CD4-positive, CD25-positive, alpha-beta regulatory T cell (primary cell): ENCODE data around the gene HDAC9. TPM values are rescaled to one million over a fixed set of nuclear protein-coding genes. Genes with fewer than 3 reads are reported as not detected.

Source experiments
- ATAC-seq, 2 donors: fragments of 150-1000 bp; cut with Tn5 transposase; one replicate each; pipeline ENCODE4 v1.10.0; 2021; ENCODE audit warnings: low read depth in 2 of 2, moderate number of reproducible peaks in 2 of 2, moderate library complexity in 1 of 2
- DNase-seq, 3 donors: peaks; one replicate each; pipeline versions ENCODE4 v3.0.0 to v3.0.0-alpha.2; 2012 to 2022; ENCODE audit warnings: mixed read lengths in 1 of 3
- H3K27ac ChIP-seq: one replicate; pipeline ENCODE4 v1.7.0; 2013; ENCODE audit warnings: mild to moderate bottlenecking, low read length; ENCODE audit not compliant: insufficient read depth, poor library complexity, severe bottlenecking
- H3K27me3 ChIP-seq: one replicate; pipeline ENCODE4 v1.7.0; 2013; ENCODE audit warnings: low read length; ENCODE audit not compliant: control insufficient read depth, insufficient read depth
- H3K36me3 ChIP-seq: one replicate; pipeline ENCODE4 v1.7.0; 2013; ENCODE audit warnings: mild to moderate bottlenecking, low read length, moderate library complexity; ENCODE audit not compliant: control insufficient read depth, insufficient read depth
- H3K4me1 ChIP-seq: 2 replicates; pipeline ENCODE4 v1.7.0; 2013; ENCODE audit warnings: mild to moderate bottlenecking, low read length; ENCODE audit not compliant: insufficient read depth, control insufficient read depth, poor library complexity, severe bottlenecking
- H3K4me3 ChIP-seq: one replicate; pipeline ENCODE4 v1.7.0; 2013; ENCODE audit warnings: low read depth, mild to moderate bottlenecking, low read length, moderate library complexity
- H3K9me3 ChIP-seq, 2 experiments: 1 replicate in 1 of 2; 2 replicates in 1 of 2; pipeline ENCODE4 v1.7.0; 2013; ENCODE audit warnings: low read length in 2 of 2, mild to moderate bottlenecking in 1 of 2, moderate library complexity in 1 of 2; ENCODE audit not compliant: control insufficient read depth in 2 of 2
- H3K27ac Mint-ChIP-seq, 3 donors: one replicate each; pipeline ENCODE4 v1.8.0; 2020 to 2022; ENCODE audit warnings: mild to moderate bottlenecking in 3 of 3, mixed read lengths in 3 of 3, moderate library complexity in 2 of 3
- H3K27me3 Mint-ChIP-seq: one replicate; pipeline ENCODE4 v1.8.0; 2022; ENCODE audit warnings: mild to moderate bottlenecking, mixed read lengths
- H3K36me3 Mint-ChIP-seq: one replicate; pipeline ENCODE4 v1.8.0; 2020; ENCODE audit warnings: mixed read lengths
- H3K4me1 Mint-ChIP-seq, 4 donors: one replicate each; pipeline ENCODE4 v1.8.0; 2020 to 2022; ENCODE audit warnings: mixed read lengths in 4 of 4, mild to moderate bottlenecking in 1 of 4
- H3K4me3 Mint-ChIP-seq, 4 donors: one replicate each; pipeline ENCODE4 v1.8.0; 2020 to 2022; ENCODE audit warnings: mild to moderate bottlenecking in 4 of 4, mixed read lengths in 4 of 4, moderate library complexity in 3 of 4
- H3K9me3 Mint-ChIP-seq, 7 donors: one replicate each; pipeline ENCODE4 v1.8.0; 2020 to 2022; ENCODE audit warnings: mixed read lengths in 7 of 7, mild to moderate bottlenecking in 3 of 7, moderate library complexity in 2 of 7
- polyA plus RNA-seq, 4 donors: library from polyadenylated mRNA; unstranded; fragments of 300-500 nt; fragmentation: Illumina TruSeq; gene quantifications; one replicate each; pipeline ENCODE4 v1.2.3, GENCODE V29; 2021
- total RNA-seq: library from RNA; stranded (reverse); gene quantifications from one replicate; pipeline ENCODE4 v1.2.3, GENCODE V29; 2022

HDAC9 gene
- total and polyA plus RNA-seq, 5 donors from 2014 or later = 4.1 to 23.7 (median 10.4) TPM

GRCh38 chr7:18694484-18694883 is 198.9 kb downstream of the HDAC9 start:
- no peaks in the 10 kb centered on the region for H3K27me3 Mint-ChIP-seq
- DNase-seq (no peak), ATAC-seq (no peak)
- Histone ChIP-seq H3K36me3 (no peaks in the 10 kb centered on the region), H3K27ac (no peak overlapping the region), H3K9me3 (no peaks in the 10 kb centered on the region), H3K4me1 (no peaks in the 10 kb centered on the region), H3K4me3 (no peak overlapping the region), H3K27me3 (no peaks in the 10 kb centered on the region)
- H3K9me3 Mint-ChIP-seq = peaks cover 0 to 5% (median 0%) of the 10 kb centered on the region in 7 donors
- no peaks in the 10 kb centered on the region for H3K36me3 Mint-ChIP-seq
- no peak overlapping the region for H3K27ac Mint-ChIP-seq
- no peak overlapping the region for H3K4me3 Mint-ChIP-seq
- H3K4me1 Mint-ChIP-seq = peaks cover 0 to 6% (median 0%) of the 10 kb centered on the region in 4 donors

- no peaks in the 10 kb centered on the region for H3K9me3 ChIP-seq
- no peak for ATAC-seq
- H3K36me3 Mint-ChIP-seq = no peaks in the 10 kb centered on the region
These were observed 199.4 kb downstream of the HDAC9 start for GRCh38 chr7:18694911-18695310.

GRCh38 chr7:18698258-18698734 is 202.7 kb downstream of the HDAC9 start:
- H3K27me3 ChIP-seq = no peaks in the 10 kb centered on the region
- no peaks in the 10 kb centered on the region for H3K9me3 ChIP-seq
- peaks cover 0 to 6% (median 0%) of the 10 kb centered on the region in 4 donors for H3K4me1 Mint-ChIP-seq
- no peaks in the 10 kb centered on the region for H3K36me3 ChIP-seq
- peaks cover 0 to 5% (median 1%) of the 10 kb centered on the region in 7 donors for H3K9me3 Mint-ChIP-seq
- no peaks in the 10 kb centered on the region for H3K27me3 Mint-ChIP-seq
- no peaks in the 10 kb centered on the region for H3K36me3 Mint-ChIP-seq
- no peaks in the 10 kb centered on the region for H3K4me1 ChIP-seq
- no peak overlapping the region for H3K4me3 ChIP-seq
- H3K4me3 Mint-ChIP-seq = no peak overlapping the region
- no peak overlapping the region for H3K27ac ChIP-seq
- no peak overlapping the region for H3K27ac Mint-ChIP-seq
- no peak for DNase-seq
- ATAC-seq = no peak

More at GRCh38 chr7:18694911-18695310, 199.4 kb downstream of the HDAC9 start:
- H3K27ac Mint-ChIP-seq = no peak overlapping the region
- Histone ChIP-seq H3K27ac (no peak overlapping the region), H3K4me1 (no peaks in the 10 kb centered on the region), H3K4me3 (no peak overlapping the region), H3K27me3 (no peaks in the 10 kb centered on the region), H3K36me3 (no peaks in the 10 kb centered on the region)
- H3K4me3 Mint-ChIP-seq = no peak overlapping the region
- DNase-seq = no peak
- peaks cover 0 to 5% (median 1%) of the 10 kb centered on the region in 7 donors for H3K9me3 Mint-ChIP-seq
- peaks cover 0 to 6% (median 0%) of the 10 kb centered on the region in 4 donors for H3K4me1 Mint-ChIP-seq
- H3K27me3 Mint-ChIP-seq = no peaks in the 10 kb centered on the region

- no peaks in the 10 kb centered on the region for H3K27me3 ChIP-seq
- H3K4me1 ChIP-seq = no peaks in the 10 kb centered on the region
- DNase-seq (peak in 1 of 3 donors; percentile 3), ATAC-seq (no peak)
- H3K27ac ChIP-seq = no peak overlapping the region
- H3K36me3 ChIP-seq = no peaks in the 10 kb centered on the region
- H3K4me3 ChIP-seq = no peak overlapping the region
- no peak overlapping the region for H3K27ac Mint-ChIP-seq
- peaks cover 0 to 2% (median 0%) of the 10 kb centered on the region in 4 donors for H3K4me1 Mint-ChIP-seq
- H3K27me3 Mint-ChIP-seq = no peaks in the 10 kb centered on the region
- H3K9me3 Mint-ChIP-seq = peaks cover 0 to 7% (median 1%) of the 10 kb centered on the region in 7 donors
- H3K4me3 Mint-ChIP-seq = no peak overlapping the region
- no peaks in the 10 kb centered on the region for H3K36me3 Mint-ChIP-seq
- H3K9me3 ChIP-seq = no peaks in the 10 kb centered on the region
These were observed 204.6 kb downstream of the HDAC9 start for GRCh38 chr7:18700147-18700546.

GRCh38 chr7:18702071-18702829 is 206.7 kb downstream of the HDAC9 start:
- no peak overlapping the region for H3K27ac Mint-ChIP-seq
- Histone ChIP-seq H3K4me1 (no peaks in the 10 kb centered on the region), H3K36me3 (no peaks in the 10 kb centered on the region), H3K4me3 (no peak overlapping the region), H3K27me3 (no peaks in the 10 kb centered on the region), H3K9me3 (no peaks in the 10 kb centered on the region), H3K27ac (no peak overlapping the region)
- no peak for DNase-seq
- no peaks in the 10 kb centered on the region for H3K27me3 Mint-ChIP-seq
- no peak for ATAC-seq
- H3K4me3 Mint-ChIP-seq = no peak overlapping the region
- H3K36me3 Mint-ChIP-seq = no peaks in the 10 kb centered on the region
- H3K4me1 Mint-ChIP-seq = peaks cover 0 to 2% (median 0%) of the 10 kb centered on the region in 4 donors
- peaks cover 0 to 7% (median 1%) of the 10 kb centered on the region in 7 donors for H3K9me3 Mint-ChIP-seq

- Mint-ChIP-seq H3K4me3 (no peak overlapping the region), H3K27ac (no peak overlapping the region), H3K27me3 (no peaks in the 10 kb centered on the region), H3K36me3 (no peaks in the 10 kb centered on the region), H3K4me1 (peaks cover 0 to 4% (median 0%) of the 10 kb centered on the region in 4 donors), H3K9me3 (peaks cover 0 to 7% (median 1%) of the 10 kb centered on the region in 7 donors)
- Histone ChIP-seq H3K4me3 (no peak overlapping the region), H3K27ac (no peak overlapping the region), H3K4me1 (no peaks in the 10 kb centered on the region), H3K36me3 (no peaks in the 10 kb centered on the region), H3K27me3 (no peaks in the 10 kb centered on the region), H3K9me3 (no peaks in the 10 kb centered on the region)
- no peak for DNase-seq
- ATAC-seq = no peak
These were observed 208.1 kb downstream of the HDAC9 start for GRCh38 chr7:18703685-18704084.

GRCh38 chr7:18706670-18707069 is 211.1 kb downstream of the HDAC9 start:
- no peaks in the 10 kb centered on the region for H3K27me3 Mint-ChIP-seq
- Histone ChIP-seq H3K36me3 (no peaks in the 10 kb centered on the region), H3K4me3 (no peak overlapping the region), H3K9me3 (no peaks in the 10 kb centered on the region), H3K4me1 (no peaks in the 10 kb centered on the region), H3K27me3 (no peaks in the 10 kb centered on the region), H3K27ac (no peak overlapping the region)
- ATAC-seq = no peak
- H3K27ac Mint-ChIP-seq = no peak overlapping the region
- H3K4me3 Mint-ChIP-seq = no peak overlapping the region
- DNase-seq = no peak
- H3K4me1 Mint-ChIP-seq = peaks cover 0 to 4% (median 0%) of the 10 kb centered on the region in 4 donors
- H3K36me3 Mint-ChIP-seq = no peaks in the 10 kb centered on the region
- peaks cover 0 to 5% (median 0%) of the 10 kb centered on the region in 7 donors for H3K9me3 Mint-ChIP-seq

- no peaks in the 10 kb centered on the region for H3K27me3 ChIP-seq
- DNase-seq (no peak), ATAC-seq (no peak)
- Mint-ChIP-seq H3K4me3 (no peak overlapping the region), H3K27ac (no peak overlapping the region), H3K4me1 (peaks cover 0 to 4% (median 0%) of the 10 kb centered on the region in 4 donors), H3K36me3 (no peaks in the 10 kb centered on the region), H3K27me3 (no peaks in the 10 kb centered on the region), H3K9me3 (peaks cover 0 to 7% (median 0%) of the 10 kb centered on the region in 7 donors)
- no peaks in the 10 kb centered on the region for H3K9me3 ChIP-seq
- H3K27ac ChIP-seq = no peak overlapping the region
- no peaks in the 10 kb centered on the region for H3K36me3 ChIP-seq
- H3K4me3 ChIP-seq = no peak overlapping the region
- no peaks in the 10 kb centered on the region for H3K4me1 ChIP-seq
These were observed 212.7 kb downstream of the HDAC9 start for GRCh38 chr7:18708204-18708603.
